Fibroblast of skin of back (primary cell): Measurements from ENCODE around the gene RELN.

ENCODE experiments used
- DNase-seq: peaks from one replicate; pipeline ENCODE4 v3.0.0-alpha.2; 2013

Gene RELN

DNA sequence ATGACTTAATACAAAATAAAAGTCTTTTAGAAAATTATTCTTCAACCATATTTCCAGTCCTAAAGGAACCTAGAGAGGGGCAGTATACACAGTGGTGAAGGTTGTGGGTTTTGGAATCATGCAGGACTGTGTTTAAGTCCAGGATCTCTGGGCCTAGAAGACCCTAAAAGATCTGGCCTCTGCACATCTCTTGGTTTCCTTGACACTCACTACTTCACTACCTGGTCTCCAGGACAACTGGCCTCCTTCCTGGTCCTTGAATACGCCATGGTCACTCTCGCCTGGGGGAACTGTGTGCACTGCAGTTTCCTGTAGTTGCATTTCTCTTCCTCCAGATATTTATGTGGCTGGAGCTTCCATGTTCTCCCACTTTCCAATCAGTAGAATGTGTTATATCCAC lies 360.7 kb downstream of the RELN start:
- DNase-seq: no peak

DNA sequence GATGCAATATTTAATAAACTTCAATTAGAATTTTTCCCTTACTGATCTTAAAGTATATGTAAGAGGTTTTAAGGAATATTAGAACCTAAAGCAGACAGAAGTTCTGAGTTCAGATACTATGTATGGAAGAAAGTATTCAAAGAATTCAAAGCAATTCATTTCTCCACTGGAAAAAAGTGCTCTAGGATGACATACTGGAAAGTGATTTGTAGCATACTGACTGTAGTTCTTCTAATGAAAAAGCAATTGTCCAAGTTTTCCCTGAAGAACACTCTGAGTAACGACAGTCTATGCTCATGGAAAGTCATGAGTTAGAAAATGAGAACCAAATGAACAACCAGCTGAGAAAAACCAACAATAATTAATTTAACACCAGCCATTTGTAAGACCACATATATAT lies 362.7 kb downstream of the RELN start:
- DNase-seq: peak; percentile 64

DNA sequence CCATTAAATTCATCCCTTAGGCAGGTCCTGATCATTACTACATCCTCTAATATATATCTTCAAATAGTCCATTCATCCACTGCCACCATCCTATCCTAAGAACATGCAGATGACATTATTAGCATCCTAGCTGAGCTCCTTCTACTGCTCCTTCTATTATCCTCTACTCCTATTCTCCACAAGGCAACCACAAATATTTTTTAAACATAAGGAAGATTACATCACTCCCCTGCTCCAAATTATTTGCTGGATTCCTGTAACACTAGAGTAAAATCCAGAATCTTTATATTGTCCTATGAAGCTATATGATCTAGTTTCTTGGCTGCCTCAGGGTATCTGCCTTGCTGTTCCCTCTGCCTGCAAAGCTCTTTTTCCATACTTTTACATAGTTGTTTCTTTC lies 367.2 kb downstream of the RELN start:
- peak; percentile 41 for DNase-seq

DNA sequence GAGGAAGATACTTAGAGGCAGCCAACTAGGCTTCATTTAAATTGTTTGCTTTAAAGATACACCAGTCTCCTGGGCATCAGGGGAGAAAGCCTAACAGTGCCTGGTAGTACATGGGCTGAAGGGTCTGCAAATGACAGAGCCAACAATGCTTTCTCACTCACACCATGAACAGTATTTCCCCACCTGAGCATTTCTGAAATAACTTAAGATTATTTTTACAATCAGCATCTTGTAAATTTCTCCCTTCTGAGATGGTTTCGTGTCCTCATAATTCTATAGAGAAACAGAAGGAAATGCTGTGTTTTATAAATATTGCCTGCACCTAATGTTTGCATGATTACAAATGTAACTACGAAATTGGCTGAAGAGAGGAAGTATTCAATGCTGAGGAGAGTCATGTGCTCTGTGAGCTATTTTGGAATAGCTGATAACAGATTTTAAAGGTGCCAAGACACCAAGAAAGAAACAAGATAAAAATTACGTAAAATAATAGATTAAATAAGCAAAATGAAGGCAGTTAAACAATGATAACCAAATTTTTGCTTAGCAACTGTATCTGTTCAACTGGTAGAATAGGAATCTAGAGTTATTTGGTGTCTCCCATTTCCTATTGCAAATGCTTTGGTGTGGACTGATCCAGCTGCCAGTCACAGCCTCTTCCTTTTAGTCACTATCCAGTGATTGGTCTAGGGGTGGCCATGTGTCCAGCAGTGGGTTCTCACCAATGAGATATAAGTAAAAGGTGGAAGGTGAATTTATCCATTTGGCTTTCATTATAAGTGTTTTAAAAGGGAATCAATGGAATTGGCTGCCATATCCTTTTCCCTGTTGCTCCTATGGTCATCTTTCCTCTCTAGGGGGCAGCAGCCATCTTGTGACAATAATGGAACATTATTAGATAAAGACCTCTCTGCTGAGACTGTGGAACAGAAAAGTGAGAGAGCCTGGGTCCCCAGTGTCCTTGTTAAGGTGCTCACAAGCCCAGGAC lies 375.5 kb downstream of the RELN start:
- peak; percentile 42 for DNase-seq

DNA sequence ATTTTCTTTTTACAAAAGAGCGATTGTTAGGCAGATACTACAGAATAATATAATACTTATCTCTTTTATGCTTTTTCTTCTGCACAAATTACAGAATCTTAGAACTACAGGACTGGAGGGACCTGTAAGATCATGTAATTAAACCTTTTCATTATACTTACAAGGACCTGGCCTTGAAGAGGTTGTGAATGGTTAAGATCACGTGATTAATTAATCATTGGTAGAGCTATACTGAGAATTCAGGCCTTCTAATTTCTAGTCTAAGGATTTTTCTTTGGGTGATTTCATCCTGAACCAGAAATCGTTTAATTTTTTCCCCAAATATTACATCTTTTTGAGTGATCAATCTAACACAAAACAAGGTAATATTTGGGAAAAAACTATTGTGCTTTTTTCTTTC lies 379.7 kb downstream of the RELN start:
- no peak for DNase-seq

DNA sequence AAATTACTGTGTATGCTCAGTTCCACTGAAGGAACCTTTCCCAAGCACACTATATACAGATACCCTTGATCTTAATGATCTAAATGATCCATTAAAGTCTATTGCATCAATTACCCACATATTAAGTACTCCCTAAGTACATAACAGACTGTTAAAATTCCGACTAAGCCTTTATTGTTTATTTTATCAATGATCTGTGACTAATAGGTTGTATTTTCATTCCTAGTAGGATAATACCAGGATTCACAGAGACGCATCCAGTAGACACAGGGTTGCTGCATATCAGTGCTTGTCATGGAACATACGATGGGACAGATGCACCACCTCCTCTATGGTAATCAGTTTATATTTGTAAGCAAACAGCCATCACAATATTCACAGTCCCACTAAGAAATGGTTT lies 383.8 kb downstream of the RELN start:
- no peak for DNase-seq

DNA sequence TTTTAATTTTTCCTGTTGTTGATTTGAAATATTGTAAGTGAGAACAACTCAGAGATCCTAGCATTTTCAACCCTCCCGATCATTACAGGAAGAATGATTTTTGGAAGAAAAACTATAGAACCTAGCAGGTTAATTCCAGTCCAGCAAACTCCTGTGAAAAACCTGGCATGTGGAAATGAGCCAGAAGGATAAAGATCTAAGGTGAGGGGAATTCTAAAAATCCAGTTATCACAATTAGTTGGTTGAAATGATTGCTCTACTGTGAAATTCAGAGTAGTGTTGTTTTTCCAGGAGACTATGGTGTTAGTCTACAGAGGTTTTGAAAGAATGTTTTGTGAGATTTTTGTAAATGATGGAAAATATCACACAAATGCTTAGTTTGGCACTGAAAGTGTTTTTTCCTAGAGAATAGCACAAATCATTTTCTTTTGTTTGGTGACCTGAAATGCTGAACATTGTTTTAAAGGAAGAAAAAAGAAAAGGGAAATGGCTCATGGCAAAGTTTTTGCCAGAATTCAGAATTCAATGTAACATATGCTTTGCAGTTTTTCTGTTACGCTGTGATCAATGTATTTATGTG lies 391.0 kb downstream of the RELN start:
- no peak for DNase-seq

DNA sequence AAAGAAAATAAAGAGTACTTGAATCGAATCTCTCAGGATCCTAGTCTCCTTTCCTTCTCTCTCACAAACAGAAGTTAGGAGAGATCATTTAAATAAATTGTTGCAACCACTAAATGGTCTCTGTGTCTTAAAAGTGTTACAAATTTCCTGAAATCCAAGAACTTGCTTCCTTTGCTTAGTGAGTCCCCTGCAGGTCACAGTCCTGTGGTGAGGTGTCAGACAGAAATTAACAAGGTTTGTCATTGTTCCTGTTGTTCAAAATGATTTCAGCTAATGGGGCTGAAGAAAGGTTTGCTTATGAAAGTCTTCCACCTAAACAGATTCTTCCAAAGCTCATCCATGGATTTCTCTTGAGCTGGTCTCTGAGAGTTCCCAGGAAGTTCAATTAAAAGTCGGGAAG lies 391.9 kb downstream of the RELN start:
- DNase-seq: no peak

DNA sequence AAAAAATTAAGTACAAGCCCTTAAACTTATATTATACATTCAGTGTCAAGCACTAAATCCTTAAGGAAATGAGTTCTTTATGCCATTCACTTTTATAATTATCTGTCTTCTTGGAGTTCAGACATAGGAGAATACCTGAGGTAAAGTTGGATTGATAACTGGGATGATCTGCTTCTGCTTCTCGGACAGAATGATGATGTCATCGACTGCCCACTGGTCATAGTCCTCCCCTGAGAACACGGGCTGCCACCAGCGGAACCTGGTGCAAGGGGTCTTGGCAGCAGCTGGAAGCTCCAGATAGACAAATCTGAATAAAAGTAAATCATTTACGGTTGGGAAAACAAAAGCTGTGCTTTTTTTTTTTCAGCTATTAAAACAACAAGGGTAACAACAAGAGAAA lies 395.3 kb downstream of the RELN start:
- DNase-seq: no peak

DNA sequence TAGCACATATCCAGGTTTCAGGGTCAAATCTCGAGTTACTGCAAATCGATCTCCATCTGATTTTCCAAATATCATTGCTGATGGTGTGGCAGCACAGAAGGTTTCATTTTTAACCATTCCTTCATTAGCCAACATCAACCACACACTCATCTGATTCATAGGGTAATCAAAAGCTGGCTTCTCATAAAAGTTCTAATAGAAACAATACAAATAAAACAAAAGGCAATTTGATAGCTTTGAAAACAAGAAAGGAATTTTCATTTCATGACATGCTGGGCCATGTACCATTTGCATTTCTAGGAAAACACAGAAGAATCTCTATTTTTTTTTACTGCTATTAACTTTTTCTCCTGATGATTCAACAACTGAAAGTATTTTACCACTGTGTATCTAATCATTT lies 395.8 kb downstream of the RELN start:
- DNase-seq: peak; percentile 7

DNA sequence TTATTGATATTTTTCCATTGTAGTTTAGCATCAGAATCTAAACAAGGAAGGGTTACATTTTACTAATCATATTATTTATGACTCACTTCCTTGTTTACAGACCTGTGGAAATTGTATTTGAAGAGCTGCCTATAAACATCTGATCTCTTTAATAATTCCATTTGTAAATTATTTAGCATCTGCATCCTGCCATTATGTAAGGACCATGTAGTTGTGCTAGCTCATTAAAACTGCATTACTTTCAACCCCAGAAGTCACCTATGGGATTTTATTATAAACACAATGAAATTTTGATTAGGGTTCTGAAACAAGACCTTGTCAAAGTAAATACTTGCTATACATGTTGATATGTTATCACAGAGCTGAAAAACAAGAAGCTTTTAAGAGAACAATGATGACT lies 396.6 kb downstream of the RELN start:
- no peak for DNase-seq

DNA sequence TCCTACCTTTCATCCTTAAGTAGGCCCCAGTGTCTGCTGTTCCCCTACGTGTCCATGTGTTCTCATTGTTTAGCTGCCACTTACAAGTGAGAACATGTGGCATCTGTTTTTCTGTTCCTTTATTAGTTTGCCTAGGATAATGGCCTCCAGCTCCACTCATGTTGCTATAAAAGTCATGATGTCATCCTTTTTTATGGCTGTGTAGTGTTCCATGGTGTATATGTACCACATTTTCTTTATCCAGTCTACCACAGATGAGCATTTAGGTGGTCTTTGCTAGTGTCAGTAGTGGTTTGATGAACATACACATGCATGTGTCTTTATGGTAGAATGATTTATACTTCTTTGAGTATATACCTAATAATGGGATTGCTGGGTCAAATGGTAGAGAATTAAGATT lies 397.3 kb downstream of the RELN start:
- no peak for DNase-seq

DNA sequence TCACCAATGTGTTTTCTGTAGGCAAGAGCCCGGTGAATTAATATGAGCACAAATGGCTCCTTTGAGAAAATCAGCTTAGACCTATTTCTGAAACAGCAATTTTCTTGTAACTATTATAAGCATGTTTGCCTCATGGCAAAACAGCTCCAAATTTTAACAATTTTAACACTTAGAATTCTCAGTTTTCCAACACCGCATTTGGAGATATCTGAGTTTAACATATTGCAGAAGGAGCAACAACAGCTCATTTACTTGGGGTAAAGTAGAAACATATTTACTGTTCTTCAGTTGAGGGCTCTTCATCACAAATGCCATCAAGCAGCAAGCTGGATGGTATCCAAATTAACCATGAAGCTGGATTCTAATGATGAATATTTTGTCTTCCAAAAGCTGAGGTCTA lies 409.4 kb downstream of the RELN start:
- DNase-seq: no peak

DNA sequence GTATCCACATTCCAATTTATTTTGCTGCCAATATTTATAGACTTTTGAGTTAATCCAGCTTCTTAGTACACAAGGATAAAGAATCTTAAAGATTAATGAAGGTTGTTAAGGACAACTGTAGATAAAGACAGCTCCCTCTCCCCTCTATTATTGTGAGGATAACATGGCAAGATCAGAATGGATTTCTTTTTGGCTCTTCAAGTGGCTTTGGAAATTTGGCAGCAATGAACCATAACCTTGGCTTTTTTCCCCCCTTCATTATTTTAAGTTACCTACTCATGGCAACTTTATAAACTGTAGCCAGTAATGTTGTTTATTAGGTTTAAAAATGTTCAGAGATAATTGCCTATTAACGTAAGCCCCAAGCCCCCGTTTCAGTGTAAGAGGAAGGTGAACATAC lies 412.4 kb downstream of the RELN start:
- DNase-seq: no peak

DNA sequence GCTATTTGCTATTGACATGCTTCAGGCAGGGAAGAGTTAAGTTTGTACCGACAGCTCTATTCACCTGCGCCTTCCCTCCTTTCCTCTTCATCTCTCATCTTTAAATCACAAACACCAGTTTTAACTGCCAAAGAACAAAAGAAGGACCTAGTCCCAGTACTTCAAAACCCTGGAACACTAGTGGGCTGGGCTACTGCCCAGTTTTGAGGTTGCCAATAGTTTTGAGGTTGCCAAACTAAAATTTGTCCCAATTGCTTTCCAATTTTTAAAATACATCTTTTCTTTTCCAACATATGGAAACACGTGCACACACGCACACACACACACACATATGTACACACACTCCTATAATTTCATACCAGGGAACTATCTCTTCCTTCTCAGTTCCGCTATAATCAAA lies 412.8 kb downstream of the RELN start:
- no peak for DNase-seq

DNA sequence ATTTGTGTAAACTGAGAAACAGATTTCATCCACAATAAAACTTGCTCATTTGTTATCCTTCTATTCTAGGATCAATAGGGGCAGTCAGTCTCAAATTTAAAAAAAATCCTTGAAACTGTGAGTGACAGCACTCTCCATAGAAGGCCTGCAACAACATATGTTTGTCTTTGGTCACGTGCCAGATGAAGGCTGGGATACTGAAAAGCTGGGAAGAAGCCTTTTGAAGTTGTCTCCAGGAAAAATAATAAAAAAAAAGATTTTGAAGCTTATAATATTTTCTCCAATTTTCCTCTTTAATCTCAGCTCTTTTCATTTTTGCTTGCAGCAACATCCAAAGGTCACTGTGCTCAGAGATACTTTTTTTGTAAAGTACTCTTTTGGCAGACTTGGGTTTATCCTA lies 414.9 kb downstream of the RELN start:
- no peak for DNase-seq

DNA sequence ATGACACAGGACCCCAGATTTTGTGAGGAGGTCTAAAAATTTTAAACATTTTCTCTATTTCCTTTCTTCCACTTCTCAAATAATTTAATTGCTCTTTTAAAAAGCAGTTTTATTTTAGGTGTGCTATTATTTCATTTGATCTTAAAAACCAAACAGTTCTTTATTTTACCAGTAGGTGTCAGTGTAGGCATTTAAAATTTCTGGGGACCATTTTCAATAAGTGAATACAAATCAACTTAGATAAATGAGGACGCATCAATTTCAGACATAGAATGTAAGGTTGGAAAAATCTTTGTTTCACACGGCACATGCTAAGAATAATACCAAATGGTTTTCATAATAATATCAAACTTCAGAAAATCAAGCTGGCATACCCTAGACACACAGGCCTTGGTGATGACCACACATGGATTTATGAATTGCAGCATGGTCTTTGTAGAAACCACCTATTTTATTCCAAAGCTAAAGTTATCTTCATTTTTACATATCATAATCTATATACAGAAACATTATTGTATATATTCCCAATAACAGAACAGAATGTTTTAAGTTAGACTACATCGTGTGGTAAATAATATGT lies 415.9 kb downstream of the RELN start:
- DNase-seq: peak; percentile 41

DNA sequence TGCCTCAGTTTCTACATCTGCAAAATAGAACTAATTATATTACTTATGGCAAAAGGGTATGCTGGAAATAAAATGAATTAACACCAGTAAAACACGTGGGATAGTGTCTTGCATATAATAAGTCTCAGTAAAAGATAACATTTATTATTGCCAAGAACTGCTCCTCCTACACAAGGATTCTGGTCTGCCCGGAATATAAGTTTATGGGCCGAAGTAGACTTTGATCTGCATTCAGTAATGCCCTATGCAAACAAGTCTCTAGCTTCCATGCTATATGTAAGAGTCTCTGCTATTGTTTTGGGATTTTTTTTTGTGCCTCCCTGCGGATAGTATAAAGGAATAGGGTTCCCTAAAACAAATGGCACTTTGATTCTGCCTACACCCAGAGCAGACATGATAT lies 417.9 kb downstream of the RELN start:
- DNase-seq: no peak

DNA sequence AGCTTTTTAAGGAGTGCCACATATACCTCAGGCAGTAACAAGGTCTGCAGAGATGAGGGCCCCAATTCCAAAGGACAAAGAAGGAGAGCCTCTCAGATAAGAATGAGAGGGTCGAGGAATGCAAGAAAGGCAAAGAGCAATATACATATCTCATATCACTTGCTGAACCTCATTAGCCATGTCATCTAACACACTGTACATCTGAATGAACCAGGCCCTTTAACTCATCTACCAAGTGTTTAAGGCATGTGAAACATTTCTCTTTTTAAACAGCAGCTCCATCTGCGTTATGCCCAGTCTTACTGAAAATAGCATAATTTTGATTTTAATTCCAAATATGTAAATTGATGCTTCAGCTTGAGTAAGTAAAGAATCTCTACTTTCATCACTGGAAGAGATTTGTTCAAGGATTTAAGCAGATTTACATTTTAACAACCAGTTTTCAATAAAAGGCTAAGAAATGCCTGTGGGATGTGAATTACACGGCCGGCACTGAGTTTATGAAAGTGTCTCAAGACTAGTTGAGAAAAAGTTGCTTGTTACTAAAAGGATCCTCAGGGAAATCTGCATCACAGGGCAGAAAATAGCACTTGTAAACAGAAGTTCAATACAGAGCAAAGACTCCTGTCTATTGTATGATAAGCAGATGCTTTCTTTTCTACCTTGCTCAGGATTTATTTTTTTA lies 419.7 kb downstream of the RELN start:
- no peak for DNase-seq

DNA sequence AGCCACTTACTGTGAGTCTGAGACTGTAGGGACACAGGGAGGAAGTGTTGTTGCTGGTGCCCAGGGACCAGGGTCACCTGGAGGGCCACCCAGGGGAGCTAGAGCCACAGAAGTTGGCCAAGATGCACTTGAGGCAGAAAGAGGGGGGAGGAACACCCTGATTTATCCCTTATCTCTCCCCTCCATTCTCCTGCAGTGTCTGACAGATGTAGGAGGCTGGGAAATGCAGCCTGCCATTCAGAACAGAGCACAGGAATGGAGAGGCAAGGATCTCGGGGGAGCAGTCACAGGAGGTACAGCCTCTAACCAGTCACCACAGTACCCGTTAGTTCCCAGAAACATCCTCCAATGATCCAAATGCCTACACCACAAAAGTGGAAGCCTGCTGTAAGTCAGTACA lies 425.0 kb downstream of the RELN start:
- DNase-seq: no peak

DNA sequence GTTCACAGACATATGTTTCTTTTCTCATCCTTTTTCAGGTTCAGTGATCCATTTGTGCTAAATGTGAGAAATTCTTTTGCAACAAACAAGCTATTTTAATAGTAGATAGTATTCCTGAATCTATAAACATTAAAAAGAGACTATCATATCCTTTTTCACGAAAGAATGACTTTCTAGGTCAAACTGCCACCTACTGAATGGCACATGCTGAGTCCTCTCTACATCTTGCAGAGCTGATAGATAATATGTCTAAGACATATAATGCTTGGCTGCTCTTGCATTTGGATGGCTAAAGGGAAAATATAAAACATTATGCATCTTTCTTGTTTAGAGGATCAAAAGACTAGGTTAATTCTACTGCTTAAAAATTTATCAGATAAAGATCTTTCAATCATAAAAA lies 429.3 kb downstream of the RELN start:
- DNase-seq: no peak

DNA sequence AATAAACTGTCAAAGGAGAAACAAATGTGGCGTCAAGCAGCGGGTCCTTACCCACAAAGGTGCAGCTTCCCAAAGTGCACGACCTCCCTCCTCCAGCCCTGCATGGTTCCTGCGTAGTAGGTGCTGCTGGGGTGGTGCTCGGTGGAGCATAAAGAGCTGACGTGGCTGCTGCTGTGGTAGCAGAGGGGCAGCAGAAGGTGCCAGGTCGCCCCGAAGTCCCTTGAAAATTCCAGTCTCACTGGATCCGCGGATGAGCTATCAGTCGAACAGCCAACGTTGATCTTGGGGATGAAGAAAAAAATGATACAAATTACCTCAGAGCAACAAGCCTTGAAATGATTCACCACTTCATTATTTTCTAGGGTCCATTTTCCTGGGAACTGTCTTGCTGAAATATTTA lies 438.4 kb downstream of the RELN start:
- DNase-seq: no peak

DNA sequence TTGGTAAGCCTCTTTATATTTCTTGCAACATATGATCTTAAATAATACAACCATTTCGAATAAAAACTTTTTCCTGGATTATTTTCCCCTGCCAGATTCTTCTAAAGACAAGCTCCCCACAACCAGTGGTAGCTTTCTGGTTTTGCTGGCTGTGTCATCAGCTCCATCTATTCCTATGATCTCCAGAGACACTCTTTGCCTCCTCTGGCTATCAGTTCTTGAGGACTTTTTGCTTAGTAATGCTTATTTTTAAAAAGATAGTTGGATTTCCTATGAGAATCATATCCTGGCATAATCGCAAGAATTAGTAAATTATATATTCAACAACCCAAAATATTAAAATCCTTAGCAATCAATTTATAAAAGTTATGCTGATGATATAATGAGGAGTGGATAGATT lies 439.7 kb downstream of the RELN start:
- no peak for DNase-seq
